ENCODE results near the gene SLC8A3.

SLC8A3 gene

GRCh38 chr14:70069186-70069585 lies 119.6 kb downstream of the SLC8A3 start:
- DNase-seq (ENCODE audit: low read depth, low spot score): no peak

- DNase-seq (ENCODE audit: low read depth, low spot score): no peak
Measured at GRCh38 chr14:70067810-70068209, 120.9 kb downstream of the SLC8A3 start.

DNA sequence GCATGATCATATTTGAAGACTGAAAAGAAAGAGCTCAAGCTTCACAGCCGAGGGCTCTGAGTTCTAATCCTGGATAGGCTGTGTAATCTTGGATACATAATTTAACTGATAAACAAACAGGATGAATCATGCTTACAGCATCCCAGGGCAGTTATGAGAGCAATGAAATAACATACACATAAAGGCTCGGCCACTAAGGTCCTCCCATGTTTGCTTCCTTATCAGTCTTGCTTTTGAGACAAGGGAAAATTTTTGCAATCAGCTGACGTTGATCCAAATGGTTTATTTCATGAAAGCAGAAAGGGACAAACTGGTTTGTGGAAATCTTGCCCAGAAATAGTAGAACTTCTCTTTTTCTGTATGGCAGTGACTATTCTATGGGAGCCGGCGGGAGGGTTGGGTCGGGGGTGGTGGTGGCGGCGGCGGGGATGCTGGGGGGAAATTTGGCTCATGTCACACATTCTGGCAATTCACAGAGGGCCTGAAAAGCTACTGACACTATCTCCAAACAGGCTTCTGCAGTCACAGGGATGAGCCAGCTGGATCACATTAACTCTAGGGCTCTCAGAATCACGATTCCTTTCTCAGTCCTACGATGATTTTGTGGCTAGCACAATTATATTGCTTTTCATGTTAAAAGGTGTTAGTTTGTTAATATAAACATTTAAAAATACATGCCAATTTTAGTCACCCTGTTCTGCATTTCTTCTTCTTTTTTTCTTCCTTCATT lies 124.5 kb downstream of the SLC8A3 start:
- no peak for DNase-seq (ENCODE audit: low read depth, low spot score)

DNA sequence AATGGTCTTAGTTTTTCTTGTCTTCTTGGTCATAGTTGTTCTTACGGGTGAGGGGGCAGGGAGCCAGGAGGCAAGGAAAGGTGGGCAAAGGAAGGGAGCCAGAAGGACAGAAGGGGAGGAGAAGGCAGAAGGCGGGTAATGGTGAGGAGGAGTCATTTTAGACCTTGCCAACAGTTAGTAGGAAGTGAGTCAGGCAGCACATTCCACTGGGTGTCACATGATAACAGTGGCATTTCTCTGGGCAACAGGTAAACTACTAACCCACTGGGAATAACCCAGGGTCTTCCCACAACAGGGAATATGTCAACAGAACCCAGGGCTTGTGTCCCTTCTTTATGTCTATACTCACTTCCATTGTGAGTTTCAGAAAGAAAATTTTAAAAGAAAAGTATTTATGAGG lies 127.6 kb downstream of the SLC8A3 start:
- no peak for DNase-seq (ENCODE audit: low read depth, low spot score)

DNA sequence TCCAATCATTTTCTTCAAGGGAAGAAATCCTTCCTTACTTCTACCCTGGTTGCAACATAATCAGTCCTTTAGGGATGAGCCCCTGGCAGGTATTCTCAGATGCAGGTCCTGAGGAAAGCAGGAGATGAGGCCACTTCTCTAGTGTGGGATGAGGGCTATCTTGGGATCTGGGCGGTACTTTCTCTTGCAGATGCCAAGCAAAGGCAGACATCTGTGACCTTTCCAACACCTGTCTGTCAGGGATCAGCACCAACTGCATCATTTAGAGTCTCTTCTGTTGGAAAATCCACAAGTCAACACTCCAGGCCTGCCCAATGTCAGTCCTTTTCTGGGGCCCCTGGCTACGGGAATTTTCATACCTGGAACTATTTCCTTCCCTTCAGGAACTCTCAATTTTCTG lies 129.2 kb downstream of the SLC8A3 start:
- DNase-seq (ENCODE audit: low read depth, low spot score): no peak

DNA sequence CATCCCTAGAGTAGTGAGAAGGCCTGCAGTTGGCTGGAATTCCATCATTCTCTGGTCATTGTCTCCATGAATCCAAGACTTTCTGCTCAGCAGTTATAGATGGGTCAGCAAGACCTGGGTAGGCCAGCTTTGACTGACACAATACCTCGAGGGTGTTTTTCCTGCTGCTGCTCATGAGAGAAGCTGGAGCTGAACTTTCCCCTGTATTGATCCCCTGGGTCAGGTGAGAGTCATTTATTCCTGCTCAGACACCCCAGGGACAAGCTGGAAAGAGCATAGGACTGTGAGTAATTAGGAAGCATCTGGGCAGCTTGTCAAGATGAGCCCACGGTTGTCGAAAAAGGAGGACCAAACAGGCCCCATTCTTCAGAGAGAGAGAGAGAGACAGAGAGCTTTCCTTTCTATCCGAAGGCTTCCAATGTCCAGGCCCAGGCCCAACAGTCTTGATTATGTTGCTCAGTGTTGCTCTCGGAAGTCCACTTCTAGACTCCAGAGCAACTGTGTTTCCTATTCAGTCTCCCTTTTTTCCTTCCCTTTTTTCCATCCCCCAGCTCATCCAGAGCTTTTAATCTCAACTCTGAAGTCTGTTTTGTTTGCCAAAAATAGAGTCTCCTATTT lies 131.1 kb downstream of the SLC8A3 start:
- DNase-seq (ENCODE audit: low read depth, low spot score): no peak

DNA sequence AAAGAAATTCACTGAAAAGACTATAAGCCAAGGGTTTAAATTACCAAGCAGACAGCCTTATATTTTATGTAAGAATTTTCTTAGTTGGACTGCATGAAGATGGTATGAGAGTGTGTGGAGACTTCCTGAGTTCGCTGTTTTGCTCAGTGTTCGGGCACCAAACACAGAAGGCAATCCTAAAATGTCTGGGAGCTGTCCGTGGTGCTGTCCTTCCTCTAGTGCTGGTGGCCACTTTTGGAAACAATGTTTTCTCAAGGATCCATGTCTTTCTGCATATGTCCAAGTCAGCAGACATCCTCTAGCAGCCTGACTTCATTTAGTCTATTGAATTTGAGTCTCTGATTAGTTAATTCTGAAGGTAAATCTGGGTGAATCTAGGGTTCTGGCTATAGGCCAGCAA lies 135.8 kb downstream of the SLC8A3 start:
- DNase-seq (ENCODE audit: low read depth, low spot score): no peak

GRCh38 chr14:70050136-70050535 lies 138.6 kb downstream of the SLC8A3 start:
- DNase-seq (ENCODE audit: low read depth, low spot score): no peak

DNA sequence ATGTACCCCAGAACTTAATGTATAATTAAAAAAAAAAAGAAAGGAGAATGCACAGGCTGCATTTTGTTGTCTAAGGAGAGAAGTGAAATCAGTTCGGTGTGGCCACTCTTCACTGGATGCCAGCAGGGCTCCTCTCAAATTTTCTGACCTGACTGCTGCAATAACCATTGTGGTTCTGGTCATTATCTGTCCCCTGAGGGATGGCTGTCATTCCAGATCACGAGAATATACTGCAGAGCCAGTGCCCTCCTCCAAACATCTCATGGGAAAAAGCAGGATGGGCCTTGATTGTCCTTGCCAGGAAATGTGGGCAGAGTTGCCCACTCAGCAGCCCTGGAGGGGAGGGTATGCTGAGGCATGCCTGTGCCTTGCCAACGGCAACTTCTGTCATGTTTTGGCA lies 139.1 kb downstream of the SLC8A3 start:
- DNase-seq (ENCODE audit: low read depth, low spot score): no peak

DNA sequence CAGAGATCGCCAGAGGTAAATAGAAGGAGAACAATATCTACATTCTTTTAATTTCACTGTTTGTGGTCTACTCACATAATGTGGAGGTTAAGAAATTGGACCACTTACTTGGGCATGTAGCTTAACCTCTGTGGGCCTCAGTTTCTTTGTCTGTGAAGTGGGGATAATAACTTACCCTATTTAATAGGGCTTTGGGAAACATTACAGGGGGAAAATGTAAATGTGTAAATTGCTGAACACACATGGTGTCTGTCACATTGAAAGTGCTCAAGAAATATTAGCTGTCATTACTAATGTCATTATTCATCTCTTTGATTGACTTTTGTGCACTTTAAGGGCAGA lies 140.5 kb downstream of the SLC8A3 start:
- DNase-seq (ENCODE audit: low read depth, low spot score): no peak

DNA sequence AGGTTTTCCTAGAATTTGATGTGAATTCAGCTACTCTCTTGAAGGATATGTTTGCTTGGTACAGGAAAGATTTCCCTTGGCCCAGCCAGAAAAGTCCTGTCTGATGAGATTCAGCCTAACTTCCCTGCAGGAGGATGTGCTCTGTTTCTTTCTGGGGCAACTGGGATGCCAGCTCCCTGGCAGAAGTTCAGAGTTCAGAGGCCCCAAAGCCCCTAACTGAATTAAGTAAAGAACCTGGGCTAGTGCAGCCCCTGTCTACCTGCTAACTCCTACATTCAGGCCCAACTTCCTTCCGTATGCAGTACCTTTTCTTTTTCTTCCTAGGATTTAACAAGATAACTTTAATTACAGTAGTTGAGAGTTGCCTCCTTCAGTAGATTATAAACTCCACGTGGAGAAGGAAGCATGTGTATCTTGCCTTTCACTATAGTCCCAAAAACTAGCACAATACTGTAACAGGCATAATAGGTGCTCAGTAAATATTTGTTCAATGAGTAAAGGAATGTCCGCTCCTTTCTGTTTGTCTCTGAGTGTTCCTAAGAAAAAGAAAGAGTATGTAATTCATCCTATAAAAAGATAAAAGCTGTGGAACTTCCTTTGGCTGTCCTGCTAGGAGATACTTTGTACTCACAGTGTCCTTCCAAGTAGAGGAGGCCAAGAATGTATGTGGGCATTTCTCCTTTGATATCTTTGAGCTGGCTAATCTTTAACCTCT lies 141.0 kb downstream of the SLC8A3 start:
- DNase-seq (ENCODE audit: low read depth, low spot score): no peak

DNA sequence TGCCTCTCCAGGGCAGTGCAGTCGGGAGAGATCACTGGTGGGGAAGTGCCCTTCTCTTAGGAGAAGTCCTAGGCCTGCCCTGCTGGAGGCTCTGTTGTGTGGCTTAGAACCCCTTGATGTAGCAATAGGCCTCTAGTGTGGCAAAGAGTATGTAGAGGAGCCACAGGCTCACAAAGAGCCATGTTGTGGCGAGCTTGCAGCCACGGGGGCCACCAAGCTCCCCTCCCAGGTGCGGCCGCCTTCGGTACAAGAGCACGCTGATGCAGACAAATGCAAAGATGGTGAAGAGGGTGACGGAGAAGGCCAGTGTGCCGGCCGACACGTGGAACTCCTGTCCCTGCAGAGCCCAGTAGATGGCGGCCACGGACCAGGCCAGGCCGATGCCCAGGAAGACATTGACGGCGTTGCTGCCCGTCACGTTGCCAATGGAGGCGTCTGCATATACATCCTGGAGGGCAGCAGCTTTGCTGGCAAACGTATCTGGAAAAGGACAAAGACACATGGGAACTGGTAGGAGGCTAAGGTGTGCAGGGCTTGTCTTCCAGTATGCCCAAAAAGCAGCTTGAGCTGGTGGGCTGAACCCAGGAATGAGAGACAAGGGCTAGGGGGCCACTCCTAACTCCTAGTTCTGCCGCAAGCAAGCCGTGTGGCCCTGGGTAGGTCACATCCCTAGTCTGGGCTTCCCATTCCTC lies 142.8 kb downstream of the SLC8A3 start:
- DNase-seq (ENCODE audit: low read depth, low spot score): peak; percentile 83

- no peak for DNase-seq (ENCODE audit: low read depth, low spot score)
Measured at GRCh38 chr14:70045310-70045709, 143.4 kb downstream of the SLC8A3 start.

DNA sequence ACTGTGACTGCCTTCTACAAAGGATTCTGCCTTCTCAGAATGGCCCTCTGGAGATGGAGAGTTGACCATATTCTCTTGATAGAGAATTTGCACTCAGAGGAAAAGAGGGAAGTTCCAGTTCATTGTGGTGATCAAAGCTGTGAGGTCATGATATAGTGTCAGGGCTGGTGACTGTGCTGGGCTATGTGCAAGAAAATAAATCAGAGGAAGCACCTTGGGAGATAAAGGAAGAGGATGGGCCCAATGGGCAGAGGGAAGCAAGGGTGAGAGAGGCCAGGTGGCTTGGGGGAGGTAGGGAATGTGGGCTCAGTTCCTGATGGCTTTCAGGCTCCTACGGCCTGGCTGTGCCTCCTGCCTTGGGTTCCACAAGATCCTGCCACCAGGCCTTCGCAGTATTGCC lies 145.8 kb downstream of the SLC8A3 start:
- DNase-seq (ENCODE audit: low read depth, low spot score): no peak

DNA sequence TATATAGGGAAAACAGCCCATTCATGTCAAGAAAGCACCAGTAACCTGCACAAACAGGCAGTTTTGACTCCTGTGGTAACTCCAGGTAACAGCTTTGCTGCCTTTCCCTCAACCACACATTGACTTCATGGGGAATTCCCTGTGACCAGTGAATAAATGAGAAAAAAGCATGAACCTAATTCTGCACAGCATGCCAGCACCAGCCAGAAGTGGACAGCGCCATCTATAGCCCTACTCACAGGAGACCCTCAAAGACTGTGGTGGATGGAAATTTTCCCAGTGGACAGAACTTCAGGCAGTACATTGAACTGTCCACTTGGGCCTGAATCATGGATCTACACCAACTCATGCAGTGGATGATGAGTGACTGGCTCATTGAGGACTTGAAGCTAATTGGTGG lies 152.1 kb downstream of the SLC8A3 start:
- DNase-seq (ENCODE audit: low read depth, low spot score): no peak

DNA sequence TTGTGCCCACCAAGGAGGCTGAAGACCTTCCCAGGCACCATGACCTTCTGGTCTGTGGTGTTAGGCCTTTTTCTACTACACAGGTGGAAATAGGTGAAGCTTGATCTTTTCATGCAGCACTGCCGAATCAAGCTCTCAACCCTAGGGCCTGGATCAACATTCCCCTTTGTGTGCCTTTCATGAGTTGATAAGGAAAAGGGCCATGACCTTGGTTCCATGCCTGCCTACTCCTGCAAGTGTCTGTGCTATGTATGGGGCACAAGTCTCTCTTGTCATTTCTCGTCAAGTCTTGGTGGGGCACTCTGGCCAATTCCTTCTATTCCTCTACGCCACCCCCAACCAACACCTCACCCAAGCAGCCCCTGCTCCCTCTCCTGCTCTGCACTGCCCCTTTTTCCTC lies 154.5 kb downstream of the SLC8A3 start:
- no peak for DNase-seq (ENCODE audit: low read depth, low spot score)

DNA sequence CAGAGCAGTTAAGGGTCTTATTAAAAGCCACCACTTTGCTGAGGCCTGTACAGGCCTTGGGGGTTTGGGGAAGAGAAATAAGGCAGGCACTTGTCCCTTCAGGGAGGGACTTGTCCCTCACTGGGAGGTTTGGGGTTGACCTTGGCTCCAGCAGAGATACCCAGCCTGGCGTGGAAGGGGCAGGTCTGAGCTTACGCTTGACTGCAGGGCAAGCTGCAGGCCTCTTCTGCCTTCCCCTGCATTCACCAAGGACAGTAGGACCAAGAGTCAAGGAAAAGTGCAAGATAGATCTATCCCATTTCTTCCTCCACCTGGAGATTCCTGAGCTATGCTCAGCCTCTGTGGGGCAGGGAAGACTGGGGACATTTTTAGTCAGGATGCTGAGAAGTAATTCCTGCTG lies 155.2 kb downstream of the SLC8A3 start:
- no peak for DNase-seq (ENCODE audit: low read depth, low spot score)

DNA sequence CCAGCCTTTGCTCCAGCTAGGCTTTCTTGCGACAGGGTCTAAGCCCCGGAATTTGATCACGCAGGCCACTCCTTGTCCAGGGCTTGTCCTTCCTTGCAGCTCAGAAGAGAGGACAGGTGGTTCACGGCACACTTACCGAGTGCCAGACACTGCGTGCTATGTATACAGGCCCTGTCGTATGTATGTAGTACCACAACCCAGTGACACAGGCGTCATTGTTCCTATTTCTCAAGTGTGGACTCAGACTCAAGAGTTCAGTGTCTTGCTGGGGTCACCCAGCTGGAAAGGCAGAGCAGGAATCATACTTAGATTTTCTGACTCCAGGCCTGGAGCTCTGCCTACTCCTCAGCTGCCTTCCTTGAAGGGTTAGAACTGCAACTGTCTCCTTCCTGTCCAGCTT lies 155.6 kb downstream of the SLC8A3 start:
- no peak for DNase-seq (ENCODE audit: low read depth, low spot score)

DNA sequence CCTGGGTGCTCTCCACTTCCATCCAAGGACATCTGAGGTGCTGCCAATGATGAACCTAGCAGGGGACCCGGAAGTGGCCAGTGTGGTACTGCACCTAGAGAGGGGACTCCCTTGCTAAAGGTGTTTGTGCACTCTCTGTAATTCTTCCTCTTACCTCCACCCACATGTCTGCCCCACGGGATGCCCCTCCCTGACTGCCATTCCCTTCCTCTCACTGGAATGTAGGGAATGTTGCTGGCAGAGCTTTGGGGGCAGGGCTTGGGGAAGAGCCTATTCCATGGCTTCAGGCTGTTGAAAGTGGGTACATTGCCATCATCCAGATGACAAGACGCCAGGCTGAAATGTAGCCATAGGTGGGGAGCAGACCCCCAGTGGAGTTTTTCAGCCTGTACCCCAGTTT lies 156.3 kb downstream of the SLC8A3 start:
- DNase-seq (ENCODE audit: low read depth, low spot score): peak; percentile 72

DNA sequence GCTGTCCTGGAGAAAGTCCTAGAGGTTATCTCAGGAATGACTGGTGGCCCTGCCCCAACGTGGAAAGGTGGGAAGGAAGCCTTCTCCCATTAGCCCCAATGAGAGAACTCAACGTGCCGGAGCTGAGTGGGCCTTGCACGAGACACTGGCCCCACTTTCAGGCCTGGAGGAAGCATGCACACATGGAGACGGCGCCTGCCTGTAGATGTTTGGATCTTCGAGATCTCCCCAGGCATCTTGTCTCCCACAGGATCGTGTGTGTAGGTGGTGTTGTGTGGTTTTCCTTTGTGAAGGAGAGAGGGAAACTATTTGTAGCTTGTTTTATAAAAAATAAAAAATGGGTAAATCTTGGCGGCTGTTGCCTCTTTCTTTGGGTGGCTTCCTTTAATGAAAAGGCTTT lies 156.7 kb downstream of the SLC8A3 start:
- no peak for DNase-seq (ENCODE audit: low read depth, low spot score)

- no peak for DNase-seq (ENCODE audit: low read depth, low spot score)
Measured at GRCh38 chr14:70029296-70030132, 159.2 kb downstream of the SLC8A3 start.
